Erythroblast (primary cell): ENCODE data around the gene GABBR2.

Experiments used
- GATA1 ChIP-seq: IDR thresholded peaks from 2 replicates; pipeline ENCODE4 v1.6.1; 2011; ENCODE audit warnings: low read depth, mild to moderate bottlenecking, control low read depth, low read length, moderate library complexity
- POLR2A ChIP-seq: IDR thresholded peaks from 2 replicates; pipeline ENCODE4 v1.6.1; 2011; ENCODE audit warnings: mild to moderate bottlenecking, low read length

DNA sequence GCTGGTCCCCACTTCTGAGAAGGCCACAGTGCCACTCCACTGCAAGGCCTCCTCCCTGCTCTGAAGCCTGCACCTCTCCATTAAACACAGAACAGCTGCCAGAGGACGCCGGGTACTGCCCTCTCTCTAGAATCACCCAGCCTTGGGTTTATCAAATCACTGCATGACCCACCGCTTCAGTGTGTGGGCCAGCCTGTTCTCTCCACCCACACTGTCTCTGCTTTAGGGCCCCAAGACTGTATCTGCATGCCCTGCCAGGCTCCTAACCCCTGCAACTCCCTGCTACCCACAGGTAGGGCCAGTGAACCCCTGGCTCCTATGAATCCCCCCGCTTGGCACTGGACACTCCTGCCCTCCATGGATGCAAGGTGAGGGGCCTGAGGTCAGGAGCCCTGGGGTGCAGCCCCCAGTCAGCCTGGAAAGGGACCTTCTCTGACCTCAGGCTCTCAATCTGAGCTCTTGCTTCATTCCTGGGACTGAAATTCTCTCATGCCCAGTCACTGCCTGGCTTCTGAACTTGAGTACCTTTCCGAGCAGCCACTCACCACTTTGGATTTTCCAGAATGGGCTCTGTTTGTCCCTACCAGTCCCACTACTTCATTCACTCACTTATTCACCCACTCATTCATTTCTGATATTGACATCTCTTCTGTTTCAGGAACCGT is 206.3 kb downstream of the GABBR2 start:
- TF ChIP-seq GATA1 (no peak), POLR2A (no peak)
